ENCODE data around the gene SARNP. TPM values are rescaled to one million over a fixed set of nuclear protein-coding genes. Genes with fewer than 3 reads are reported as not detected.
"Not testable (repeated sequence)": the region's sequence is repeated elsewhere in the genome, so short reads cannot be mapped to it uniquely, and the experiment has no call there.

Gene SARNP
- total RNA-seq, 2 donors from 2014 or later: 42.7 to 43.7 TPM

DNA sequence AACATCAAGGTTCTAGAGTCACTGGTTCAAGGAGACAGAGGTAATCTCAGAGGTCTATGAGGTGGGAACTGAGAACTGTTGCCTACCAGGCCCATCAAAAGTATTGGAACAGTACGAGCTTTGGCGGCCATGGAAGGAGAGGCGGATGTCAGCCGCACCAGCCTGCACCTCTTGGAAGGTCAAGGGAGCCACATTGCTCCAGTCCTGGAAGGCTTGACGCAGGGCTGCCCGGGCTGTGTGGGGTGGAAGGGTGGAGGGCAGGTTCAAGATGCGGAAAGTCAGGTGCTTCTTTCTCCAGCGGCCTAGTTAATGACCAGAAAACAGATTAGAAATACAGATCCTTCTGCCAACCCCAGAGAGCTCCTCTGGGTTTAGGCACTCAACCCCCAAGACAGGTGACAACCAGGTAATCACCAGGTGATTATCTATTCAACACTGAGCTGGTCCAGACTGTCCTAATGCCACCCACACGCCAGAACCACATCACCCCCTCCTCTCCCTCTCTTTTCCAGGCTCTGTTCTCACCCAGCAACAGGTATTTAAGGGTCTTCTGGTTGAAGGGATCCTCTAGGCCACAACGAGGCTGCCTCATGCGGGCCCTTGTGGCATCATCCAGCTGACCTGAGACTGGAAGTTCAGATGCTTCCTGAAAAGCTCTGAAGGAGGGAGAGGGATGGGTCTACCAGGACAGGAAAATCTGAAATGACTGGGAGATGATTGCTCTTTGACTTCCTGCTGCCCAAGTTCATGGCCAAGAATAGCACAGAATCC, 23.2 kb upstream of the SARNP start:
- no peak for ATAC-seq
- DNase-seq: no peak
- intact Hi-C loops (cut with DNase I, micrococcal nuclease): no loop called here

DNA sequence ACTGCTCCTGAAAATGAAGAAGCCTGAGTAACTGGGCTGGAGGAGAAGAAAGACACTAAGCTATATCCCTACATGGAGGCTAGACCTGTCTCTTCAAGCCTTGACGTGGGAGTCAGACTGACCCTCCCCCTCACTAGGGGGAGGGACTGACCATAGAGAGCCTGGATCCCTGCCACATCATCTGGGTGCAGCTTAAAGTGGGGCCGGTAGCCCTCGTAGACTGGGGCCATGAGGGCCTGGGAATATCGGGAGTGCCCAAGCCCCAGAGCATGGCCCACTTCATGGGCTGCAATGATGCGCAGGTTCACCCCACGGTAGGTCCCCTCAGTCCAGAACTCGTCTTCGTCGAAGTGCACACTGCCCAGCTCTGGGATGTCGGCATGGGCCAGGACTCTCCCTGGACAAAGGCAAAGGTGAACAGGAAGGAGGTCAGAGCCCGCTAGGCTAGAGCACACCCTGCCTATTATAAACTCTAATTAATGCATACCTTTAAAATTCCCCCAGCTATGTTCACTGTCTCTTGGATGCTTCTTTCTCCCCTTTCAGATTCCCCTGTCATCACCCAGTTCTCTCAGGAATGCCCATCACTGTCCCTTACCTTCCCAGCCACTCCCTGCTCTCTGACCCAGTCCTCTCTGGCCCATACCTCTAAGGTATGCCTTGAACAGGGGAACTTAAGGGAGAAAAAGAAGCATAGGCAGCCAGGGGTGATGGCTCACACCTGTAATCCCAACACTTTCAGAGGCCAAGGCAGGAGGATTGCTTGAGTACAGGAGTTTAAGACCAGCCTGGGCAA, 22.0 kb upstream of the SARNP start:
- ATAC-seq (no peak), DNase-seq (no peak)
- intact Hi-C loops (cut with DNase I, micrococcal nuclease): no loop called here

DNA sequence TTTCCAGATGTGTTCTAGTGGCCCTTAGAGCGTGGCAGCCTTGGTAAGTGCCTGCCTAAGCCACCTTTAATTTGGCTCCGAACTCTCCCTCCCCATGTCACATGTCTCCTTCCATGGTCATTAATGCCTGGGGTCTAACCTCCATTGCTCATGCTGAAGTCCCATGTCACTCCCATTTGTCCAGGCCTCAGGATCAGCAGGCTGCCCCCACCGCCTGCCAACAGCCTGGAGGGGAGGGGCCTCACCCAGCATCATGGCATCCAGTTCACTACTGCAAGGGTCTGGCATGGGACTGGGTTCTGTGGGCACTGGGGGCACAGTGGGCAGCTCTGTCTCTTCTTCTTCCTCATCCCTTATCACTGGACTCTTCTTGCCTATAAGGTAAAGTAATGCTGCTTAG, 20.8 kb upstream of the SARNP start:
- DNase-seq (no peak), ATAC-seq (no peak)
- intact Hi-C loops (cut with DNase I, micrococcal nuclease): no loop called here

DNA sequence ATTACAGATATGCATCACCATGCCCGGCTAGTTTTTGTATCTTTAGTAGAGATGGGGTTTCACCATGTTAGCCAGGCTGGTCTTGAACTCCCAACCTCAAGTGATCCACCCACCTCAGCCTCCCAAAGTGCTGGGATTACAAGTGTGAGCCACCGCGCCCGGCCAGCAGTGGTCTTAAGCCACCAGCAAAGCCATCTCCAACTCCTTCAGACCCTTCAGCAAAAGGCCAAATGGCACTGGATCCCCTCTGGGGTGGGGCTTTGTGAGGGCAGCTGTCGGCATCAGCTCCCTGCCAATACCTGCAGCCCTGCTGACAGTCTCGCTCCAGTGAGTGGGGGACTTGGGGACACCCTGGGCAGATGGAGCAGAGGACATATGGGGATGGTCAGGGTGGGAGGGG, 16.9 kb upstream of the SARNP start:
- DNase-seq; intact Hi-C loops (cut with DNase I, micrococcal nuclease); ATAC-seq: not testable (repeated sequence)

DNA sequence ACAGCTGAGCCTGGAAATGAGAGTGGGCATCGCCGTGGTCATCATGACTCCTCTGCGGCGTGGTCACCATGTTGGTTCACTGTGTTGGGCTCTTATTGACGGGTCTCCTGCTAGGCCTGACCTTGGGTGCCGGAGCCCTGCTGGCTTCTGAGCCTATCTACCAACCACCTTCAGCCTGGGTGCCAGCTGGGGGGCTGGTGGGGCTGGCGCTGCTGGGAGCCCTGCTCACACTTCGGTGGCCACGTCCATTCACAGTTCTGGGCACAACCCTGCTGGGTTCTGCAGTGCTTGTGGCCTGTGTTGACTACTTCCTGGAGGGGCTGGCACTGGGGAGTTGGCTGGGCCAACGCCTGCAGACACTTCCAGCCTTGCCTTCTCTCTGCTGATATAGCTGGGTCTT, 15.5 kb upstream of the SARNP start:
- no peak for DNase-seq
- ATAC-seq: no peak
- intact Hi-C loops (cut with DNase I, micrococcal nuclease): no loop called here

DNA sequence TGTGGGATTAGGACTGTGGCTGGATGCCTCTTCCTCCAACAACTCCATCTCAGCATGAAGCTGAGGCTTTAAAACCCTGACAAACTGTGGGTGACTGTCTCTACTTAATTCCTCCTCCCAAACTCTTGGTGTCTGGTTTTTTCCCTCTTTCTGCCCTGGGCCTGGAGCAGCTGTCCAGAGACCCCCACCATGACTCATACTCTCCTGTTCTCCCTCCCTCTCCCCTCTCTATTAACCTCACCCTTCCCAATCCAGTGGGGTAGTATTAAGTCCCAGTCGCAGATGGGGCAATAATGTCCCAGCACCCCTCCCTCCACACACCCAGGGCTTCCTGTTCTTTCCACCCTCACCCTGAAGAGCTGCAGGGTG, 13.9 kb upstream of the SARNP start:
- intact Hi-C loops (cut with DNase I, micrococcal nuclease): no loop called here
- DNase-seq: no peak
- no peak for ATAC-seq

DNA sequence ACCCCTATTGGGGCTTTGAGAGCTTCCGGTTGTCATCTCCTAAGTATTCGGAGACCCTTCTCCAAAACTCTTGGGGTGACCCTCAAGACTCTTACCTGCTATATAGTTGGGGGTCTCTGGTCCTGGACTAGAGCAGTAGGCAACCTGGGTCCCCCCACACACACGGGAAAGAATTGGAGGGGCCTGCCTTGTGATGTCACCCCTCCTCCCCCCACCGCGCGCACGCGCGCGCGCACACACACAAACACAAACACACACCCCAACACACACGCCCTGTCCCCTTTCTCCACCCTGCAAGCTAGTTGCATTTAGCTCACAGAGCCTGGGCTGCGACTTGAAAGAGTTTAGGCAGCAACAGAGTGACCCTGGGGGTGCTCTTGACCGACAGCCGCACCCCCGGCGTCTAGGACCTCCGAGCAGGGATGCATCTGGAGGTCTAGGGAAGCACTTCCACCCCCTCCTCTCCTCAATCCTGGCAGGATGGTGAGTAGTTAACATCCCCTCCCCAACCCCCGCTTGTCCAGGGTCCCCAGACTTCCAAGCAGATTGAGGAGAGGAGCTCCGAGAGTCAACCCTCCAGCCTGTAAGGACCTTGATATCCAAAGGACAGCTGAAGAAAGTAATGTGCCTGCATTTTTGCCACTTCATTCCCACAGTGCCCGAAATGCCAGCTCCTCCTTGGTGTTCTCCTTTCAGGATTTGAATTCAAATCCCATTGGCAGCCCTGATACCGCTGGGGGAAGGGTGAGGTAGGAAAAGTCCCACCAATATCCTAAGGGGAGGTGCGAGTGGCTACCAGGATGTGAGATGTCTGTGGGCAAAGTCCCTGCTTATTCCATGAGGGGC, 13.3 kb upstream of the SARNP start:
- ATAC-seq (peak; percentile 55), DNase-seq (peak; percentile 82 to 86)
- intact Hi-C loops (cut with DNase I, micrococcal nuclease): no loop called here

DNA sequence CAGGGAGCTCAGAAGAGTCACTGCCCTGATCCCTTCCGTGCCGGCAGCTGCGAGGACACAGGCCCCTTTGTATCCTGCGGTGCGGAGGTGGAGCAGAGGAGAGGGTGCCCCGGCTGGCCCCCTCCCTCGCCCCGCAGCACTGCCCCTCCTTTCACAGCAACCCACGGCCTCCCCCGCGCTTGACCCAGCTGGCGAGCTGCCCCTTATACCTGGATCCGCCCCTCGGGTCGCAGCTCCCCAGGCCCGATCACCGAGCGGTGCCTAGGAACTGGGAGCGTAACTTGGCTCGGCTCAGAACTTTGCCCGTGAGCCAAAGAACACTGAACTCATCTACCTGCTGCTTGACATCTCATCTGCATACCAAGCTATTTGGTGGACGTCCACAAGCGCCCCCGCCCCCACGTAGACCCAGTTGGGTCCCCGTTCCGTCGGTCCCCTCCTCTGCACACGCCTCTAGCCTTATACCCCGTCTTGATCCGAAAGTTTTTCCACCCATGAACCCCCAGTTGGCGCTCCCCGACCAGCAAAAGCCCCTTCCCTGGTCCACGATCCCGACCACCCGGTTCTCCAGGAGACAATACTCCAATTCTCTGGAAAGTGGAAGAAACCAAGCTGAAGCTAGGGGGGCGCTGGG, 12.6 kb upstream of the SARNP start:
- intact Hi-C loops (cut with DNase I, micrococcal nuclease): loop anchor here in 1 of 2 donors (10.0 kb wide), 1 partner anchor 95 kb away; the partner anchor contains the start of gene PYM1
- ATAC-seq (peak; percentile 45), DNase-seq (peak; percentile 57 to 70)

DNA sequence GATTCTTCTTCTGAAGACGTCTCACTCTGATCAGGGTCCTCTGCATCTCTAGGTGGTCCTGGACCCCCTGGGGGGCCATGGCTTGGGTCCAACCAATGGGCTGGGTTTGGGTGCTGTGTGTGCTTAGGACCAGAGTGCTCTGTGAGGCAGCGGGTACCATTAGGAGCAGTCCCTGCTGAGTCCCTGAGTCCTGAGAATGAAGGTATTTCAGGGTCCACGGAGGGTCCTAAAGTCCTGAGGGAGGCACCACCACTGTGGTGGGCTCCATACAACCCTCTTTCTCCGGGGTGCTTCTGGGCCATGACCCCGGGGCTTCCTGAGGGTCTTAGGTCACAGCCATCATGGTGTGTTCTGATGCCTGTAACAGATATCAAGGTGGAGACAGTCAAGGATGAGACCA, 10.8 kb upstream of the SARNP start:
- intact Hi-C loops (cut with DNase I, micrococcal nuclease): loop anchor here in 1 of 2 donors (10.0 kb wide), 1 partner anchor 96 kb away; the partner anchor contains the start of gene PYM1
- DNase-seq (no peak), ATAC-seq (no peak)

DNA sequence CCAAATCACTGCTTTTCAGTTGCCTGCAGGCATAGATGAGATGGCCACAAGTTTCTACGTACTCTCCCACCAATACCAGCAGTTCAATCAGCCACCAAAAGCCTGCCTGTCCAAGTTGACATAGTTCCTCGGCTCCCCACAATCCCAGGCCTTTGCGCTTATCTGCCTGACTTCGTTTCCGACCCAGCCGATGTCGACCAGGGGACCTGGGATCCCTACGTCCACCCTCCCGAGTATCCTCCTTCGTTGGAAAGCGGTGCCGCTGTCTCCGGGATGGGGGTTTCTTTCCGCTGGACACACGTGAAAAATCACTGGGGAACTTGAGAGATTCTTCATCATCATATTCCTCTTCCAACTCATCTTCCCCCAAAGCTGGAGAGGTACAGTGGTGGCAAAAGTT, 10.3 kb upstream of the SARNP start:
- ATAC-seq: no peak
- intact Hi-C loops (cut with DNase I, micrococcal nuclease): loop anchor here in 1 of 2 donors (10.0 kb wide), 1 partner anchor 97 kb away; the partner anchor contains the start of gene PYM1
- no peak for DNase-seq

DNA sequence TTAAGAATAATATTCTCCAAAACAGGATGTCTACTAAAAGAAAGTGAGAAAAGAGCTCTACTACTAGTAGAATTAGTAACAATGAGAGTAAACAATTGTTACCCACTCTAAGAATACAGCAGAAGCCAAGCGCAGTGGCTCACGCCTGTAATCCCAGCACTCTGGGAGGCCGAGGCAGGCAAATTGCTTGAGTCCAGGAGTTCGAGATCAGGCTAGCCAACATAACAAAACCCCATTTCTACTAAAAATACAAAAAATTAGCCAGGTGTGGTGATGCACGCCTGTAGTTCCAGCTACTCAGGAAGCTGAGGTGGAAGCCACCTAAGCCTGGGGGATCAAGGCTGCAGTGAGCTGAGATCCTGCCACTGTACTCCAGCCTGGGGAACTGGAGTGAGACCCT, 7.2 kb upstream of the SARNP start:
- intact Hi-C loops (cut with DNase I, micrococcal nuclease): loop anchor here in 1 of 2 donors (10.0 kb wide), 1 partner anchor 100 kb away; the partner anchor contains the start of gene PYM1
- ATAC-seq (no peak), DNase-seq (no peak)

DNA sequence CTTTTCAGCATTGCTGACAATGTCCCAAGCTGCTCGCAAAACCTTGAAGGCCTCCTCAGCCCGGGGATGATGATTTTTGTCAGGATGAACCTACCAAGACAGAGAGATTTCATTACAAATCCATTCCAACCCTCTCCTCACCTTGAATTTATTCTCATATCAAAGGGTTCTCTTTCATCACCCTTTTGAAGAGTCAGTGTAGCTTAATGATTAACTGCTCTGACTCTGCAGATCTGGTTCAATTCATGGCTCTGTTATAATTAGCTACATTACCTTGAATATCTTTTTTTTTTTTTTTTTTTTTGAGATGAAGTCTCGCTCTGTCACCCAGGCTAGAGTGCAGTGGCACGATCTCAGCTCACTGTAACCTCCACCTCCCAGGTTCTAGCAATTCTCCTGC, 5.9 kb upstream of the SARNP start:
- no peak for DNase-seq
- peak; percentile 33 for ATAC-seq
- intact Hi-C loops (cut with DNase I, micrococcal nuclease): loop anchor here in 1 of 2 donors (10.0 kb wide), 1 partner anchor 101 kb away; the partner anchor contains the start of gene PYM1

DNA sequence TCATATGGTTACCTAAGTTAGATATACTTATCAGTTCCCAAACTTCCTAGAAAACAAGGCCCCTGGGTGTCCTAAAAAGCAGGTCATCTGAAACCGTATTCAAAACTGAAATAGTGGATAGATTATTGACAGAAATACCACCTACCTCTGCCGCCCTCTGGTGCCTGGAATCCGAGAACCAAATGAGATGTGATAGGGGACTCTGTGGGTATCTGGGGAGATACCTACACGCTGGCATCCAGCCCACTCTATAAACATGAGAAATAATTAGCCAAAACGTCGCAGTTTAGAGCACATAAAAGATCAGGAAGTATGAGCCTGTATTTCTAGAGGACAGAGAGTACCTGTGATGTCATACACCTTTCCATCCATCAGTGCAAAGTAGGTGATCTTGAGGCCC, 4.7 kb upstream of the SARNP start:
- ATAC-seq: no peak
- DNase-seq: no peak
- intact Hi-C loops (cut with DNase I, micrococcal nuclease): loop anchor here in 1 of 2 donors (10.0 kb wide), 1 partner anchor 103 kb away; the partner anchor contains the start of gene PYM1

DNA sequence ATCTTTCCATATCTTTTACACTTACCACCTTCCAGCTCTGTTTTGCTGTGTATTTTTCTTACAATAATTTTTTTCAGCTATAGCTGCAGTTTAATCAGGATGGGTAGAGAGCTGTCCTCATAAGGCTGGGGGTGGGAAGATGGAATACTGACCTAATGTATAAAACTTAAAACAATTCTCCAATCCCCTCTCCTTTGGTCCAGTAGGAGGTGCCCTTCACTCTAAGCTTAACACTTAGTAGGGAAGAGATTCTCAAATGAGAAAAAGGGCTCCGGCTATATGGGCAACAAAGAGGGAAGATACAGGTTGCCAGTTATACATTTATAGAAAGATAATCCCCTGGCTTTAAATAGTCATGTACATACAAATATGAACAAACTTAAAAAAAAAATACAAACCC, 3.2 kb upstream of the SARNP start:
- intact Hi-C loops (cut with DNase I, micrococcal nuclease): loop anchor here in 1 of 2 donors (10.0 kb wide), 1 partner anchor 104 kb away; the partner anchor contains the start of gene PYM1
- DNase-seq (no peak), ATAC-seq (no peak)

DNA sequence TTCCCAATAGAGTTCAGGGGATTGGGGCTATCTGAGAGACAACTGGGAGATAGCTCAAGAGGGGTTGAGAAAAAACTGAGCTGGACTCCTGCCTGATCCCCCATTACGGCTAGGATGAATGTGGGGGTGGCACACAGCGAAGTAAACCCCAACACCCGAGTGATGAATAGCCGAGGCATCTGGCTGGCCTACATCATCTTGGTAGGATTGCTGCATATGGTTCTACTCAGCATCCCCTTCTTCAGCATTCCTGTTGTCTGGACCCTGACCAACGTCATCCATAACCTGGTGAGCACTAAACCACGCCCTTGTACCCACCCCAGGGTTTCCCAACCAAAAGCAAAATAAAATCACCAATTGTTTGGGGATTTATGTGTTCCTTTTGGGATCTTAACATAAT, 1.4 kb upstream of the SARNP start:
- DNase-seq (no peak), ATAC-seq (no peak)
- intact Hi-C loops (cut with DNase I, micrococcal nuclease): no loop called here

DNA sequence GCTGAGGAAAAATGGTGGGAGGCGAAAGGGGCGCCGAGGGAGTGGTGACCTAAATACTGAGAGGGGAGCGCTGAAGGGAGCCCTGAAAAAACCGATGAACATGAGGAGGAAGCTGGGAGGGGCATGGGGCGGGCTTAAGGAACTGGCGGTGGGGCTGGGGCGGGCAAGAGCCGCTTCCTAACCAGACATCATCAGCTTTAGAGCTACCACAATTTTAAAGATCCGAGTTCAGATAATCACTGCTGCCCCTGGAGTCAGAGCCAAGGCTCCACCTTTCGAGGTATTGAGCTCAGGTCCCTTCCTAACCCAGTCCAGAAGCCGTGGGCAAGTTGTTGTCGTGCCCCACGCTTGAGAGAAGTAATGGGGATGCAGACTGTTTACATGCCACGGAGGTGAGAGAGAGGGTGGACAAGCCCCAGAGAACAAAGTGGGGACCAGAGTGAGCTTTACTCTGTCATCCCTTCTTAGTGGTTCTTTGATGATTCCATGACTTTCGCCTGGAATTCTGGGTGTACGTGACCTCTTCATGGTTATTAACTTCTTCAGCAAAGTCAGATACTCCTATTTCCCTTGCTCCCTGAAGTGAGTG, 710 bp upstream of the SARNP start:
- intact Hi-C loops (cut with DNase I, micrococcal nuclease): no loop called here
- no peak for DNase-seq

DNA sequence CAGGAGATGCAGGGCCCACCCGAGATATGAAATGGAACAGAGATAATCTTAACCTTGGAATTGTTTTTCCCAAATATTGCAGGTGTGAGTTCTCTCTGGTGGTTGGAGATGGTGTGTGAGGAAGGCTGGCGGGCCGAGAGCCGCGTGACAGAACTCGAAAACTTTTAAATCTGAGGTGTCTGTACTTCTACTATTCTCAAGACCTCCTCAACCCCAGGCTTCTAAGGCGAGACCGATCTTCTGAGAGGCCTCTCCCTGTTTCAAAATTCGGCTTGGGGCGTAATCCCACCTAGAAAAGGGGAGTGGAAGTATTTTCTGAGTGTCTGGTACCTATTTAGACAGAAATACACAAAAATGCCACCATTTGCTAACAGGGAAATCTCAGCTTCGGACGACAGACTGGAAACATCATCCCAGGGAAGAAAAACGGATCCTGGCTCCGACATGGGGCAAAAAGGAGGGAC, 611 bp downstream of the SARNP start:
- no peak for ATAC-seq
- intact Hi-C loops (cut with DNase I, micrococcal nuclease): no loop called here

More for the DNA sequence above, 710 bp upstream of the SARNP start:
- ATAC-seq: peak; percentile 41

DNA sequence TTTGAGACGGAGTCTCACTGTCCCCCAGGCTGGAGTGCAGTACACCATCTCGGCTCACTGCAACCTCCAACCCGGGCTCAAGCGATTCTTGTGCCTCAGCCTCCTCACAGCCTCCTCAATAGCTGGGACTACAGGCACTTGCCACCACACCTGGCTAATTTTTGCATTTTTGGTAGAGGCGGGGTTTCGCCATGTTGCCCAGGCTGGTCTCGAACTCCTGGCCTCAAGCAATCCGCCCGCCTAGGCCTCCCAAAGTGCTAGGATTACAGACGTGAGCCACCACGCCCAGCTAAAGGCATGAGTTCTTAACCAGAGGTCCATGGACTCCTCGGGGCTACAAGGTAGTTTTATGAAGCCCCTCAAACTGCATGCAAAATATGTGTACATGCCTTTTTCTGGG, 2.1 kb downstream of the SARNP start:
- DNase-seq: no peak
- intact Hi-C loops (cut with DNase I, micrococcal nuclease): no loop called here
- no peak for ATAC-seq

More for the DNA sequence above, 611 bp downstream of the SARNP start:
- no peak for DNase-seq

Measured in left colon (tissue), 2 donors.